ENCODE data around the gene RUNX2. TPM values are rescaled to one million over a fixed set of nuclear protein-coding genes. Genes with fewer than 3 reads are reported as not detected.

The RUNX2 gene
- total and polyA plus RNA-seq, 2 donors from 2014 or later = 2.3 to 4.7 TPM

GRCh38 chr6:45696738-45697137, 368.6 kb downstream of the RUNX2 start:
- H3K36me3 ChIP-seq (ENCODE audit: control insufficient read depth in 2 of 3, insufficient read depth in 3 of 3, low read length in 3 of 3) = no peaks in the 10 kb centered on the region
- H3K27ac ChIP-seq (ENCODE audit: low read depth in 2 of 2, low read length in 2 of 2) = no peak overlapping the region
- TF ChIP-seq, protein P1, sequence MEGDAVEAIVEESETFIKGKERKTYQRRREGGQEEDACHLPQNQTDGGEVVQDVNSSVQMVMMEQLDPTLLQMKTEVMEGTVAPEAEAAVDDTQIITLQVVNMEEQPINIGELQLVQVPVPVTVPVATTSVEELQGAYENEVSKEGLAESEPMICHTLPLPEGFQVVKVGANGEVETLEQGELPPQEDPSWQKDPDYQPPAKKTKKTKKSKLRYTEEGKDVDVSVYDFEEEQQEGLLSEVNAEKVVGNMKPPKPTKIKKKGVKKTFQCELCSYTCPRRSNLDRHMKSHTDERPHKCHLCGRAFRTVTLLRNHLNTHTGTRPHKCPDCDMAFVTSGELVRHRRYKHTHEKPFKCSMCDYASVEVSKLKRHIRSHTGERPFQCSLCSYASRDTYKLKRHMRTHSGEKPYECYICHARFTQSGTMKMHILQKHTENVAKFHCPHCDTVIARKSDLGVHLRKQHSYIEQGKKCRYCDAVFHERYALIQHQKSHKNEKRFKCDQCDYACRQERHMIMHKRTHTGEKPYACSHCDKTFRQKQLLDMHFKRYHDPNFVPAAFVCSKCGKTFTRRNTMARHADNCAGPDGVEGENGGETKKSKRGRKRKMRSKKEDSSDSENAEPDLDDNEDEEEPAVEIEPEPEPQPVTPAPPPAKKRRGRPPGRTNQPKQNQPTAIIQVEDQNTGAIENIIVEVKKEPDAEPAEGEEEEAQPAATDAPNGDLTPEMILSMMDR (IDR thresholded peaks at IDR 0.05; ENCODE audit: borderline replicate concordance, extremely low read depth, insufficient read depth) = no peak
- no peaks in the 10 kb centered on the region for H3K9me3 ChIP-seq (ENCODE audit: control insufficient read depth in 2 of 3, insufficient read depth in 1 of 3, low read length in 3 of 3)
- no peak for FAIRE-seq
- no peak for DNase-seq
- no peak overlapping the region for H3K9ac ChIP-seq (ENCODE audit: low read length in 3 of 3)
- no peak overlapping the region for H3K4me3 ChIP-seq (ENCODE audit: low read length in 3 of 3)
- no peaks in the 10 kb centered on the region for H3K4me1 ChIP-seq (ENCODE audit: control insufficient read depth in 2 of 3, insufficient read depth in 2 of 3, low read depth in 1 of 3, low read length in 3 of 3)
- intact Hi-C loops (cut with DNase I) = no loop called here
- no peaks in the 10 kb centered on the region for H3K27me3 ChIP-seq (ENCODE audit: control insufficient read depth, insufficient read depth, low read length)

- Histone ChIP-seq H3K4me3 (ENCODE audit: low read length in 3 of 3) (no peak overlapping the region), H3K9ac (ENCODE audit: low read length in 3 of 3) (no peak overlapping the region), H3K9me3 (ENCODE audit: control insufficient read depth in 2 of 3, insufficient read depth in 1 of 3, low read length in 3 of 3) (no peaks in the 10 kb centered on the region), H3K27ac (ENCODE audit: low read depth in 2 of 2, low read length in 2 of 2) (no peak overlapping the region), H3K4me1 (ENCODE audit: control insufficient read depth in 2 of 3, insufficient read depth in 2 of 3, low read depth in 1 of 3, low read length in 3 of 3) (no peaks in the 10 kb centered on the region), H3K27me3 (ENCODE audit: control insufficient read depth, insufficient read depth, low read length) (no peaks in the 10 kb centered on the region), H3K36me3 (ENCODE audit: control insufficient read depth in 2 of 3, insufficient read depth in 3 of 3, low read length in 3 of 3) (no peaks in the 10 kb centered on the region)
- TF ChIP-seq, protein P1 (IDR thresholded peaks at IDR 0.05; ENCODE audit: borderline replicate concordance, extremely low read depth, insufficient read depth) = no peak
- no peak for DNase-seq
- intact Hi-C loops (cut with DNase I) = no loop called here
- no peak for FAIRE-seq
Observed at GRCh38 chr6:45697605-45698004, 369.5 kb downstream of the RUNX2 start.

- intact Hi-C loops (cut with DNase I) = no loop called here
- Histone ChIP-seq H3K9ac (ENCODE audit: low read length in 3 of 3) (no peak overlapping the region), H3K4me1 (ENCODE audit: control insufficient read depth in 2 of 3, insufficient read depth in 2 of 3, low read depth in 1 of 3, low read length in 3 of 3) (no peaks in the 10 kb centered on the region), H3K4me3 (ENCODE audit: low read length in 3 of 3) (no peak overlapping the region), H3K27me3 (ENCODE audit: control insufficient read depth, insufficient read depth, low read length) (no peaks in the 10 kb centered on the region), H3K9me3 (ENCODE audit: control insufficient read depth in 2 of 3, insufficient read depth in 1 of 3, low read length in 3 of 3) (no peaks in the 10 kb centered on the region), H3K27ac (ENCODE audit: low read depth in 2 of 2, low read length in 2 of 2) (no peak overlapping the region), H3K36me3 (ENCODE audit: control insufficient read depth in 2 of 3, insufficient read depth in 3 of 3, low read length in 3 of 3) (no peaks in the 10 kb centered on the region)
- FAIRE-seq = no peak
- no peak for DNase-seq
- TF ChIP-seq, protein P1 (IDR thresholded peaks at IDR 0.05; ENCODE audit: borderline replicate concordance, extremely low read depth, insufficient read depth) = no peak
Observed at GRCh38 chr6:45698046-45698445, 369.9 kb downstream of the RUNX2 start.

GRCh38 chr6:45699663-45700062, 371.5 kb downstream of the RUNX2 start:
- no peaks in the 10 kb centered on the region for H3K36me3 ChIP-seq (ENCODE audit: control insufficient read depth in 2 of 3, insufficient read depth in 3 of 3, low read length in 3 of 3)
- no peak for DNase-seq
- H3K27ac ChIP-seq (ENCODE audit: low read depth in 2 of 2, low read length in 2 of 2) = no peak overlapping the region
- no peak overlapping the region for H3K9ac ChIP-seq (ENCODE audit: low read length in 3 of 3)
- H3K4me1 ChIP-seq (ENCODE audit: control insufficient read depth in 2 of 3, insufficient read depth in 2 of 3, low read depth in 1 of 3, low read length in 3 of 3) = no peaks in the 10 kb centered on the region
- TF ChIP-seq, protein P1 (IDR thresholded peaks at IDR 0.05; ENCODE audit: borderline replicate concordance, extremely low read depth, insufficient read depth) = no peak
- H3K9me3 ChIP-seq (ENCODE audit: control insufficient read depth in 2 of 3, insufficient read depth in 1 of 3, low read length in 3 of 3) = no peaks in the 10 kb centered on the region
- no peak for FAIRE-seq
- intact Hi-C loops (cut with DNase I) = no loop called here
- no peaks in the 10 kb centered on the region for H3K27me3 ChIP-seq (ENCODE audit: control insufficient read depth, insufficient read depth, low read length)
- no peak overlapping the region for H3K4me3 ChIP-seq (ENCODE audit: low read length in 3 of 3)
